Measurements from ENCODE around the gene ROM1. TPM values are rescaled to one million over a fixed set of nuclear protein-coding genes. Genes with fewer than 3 reads are reported as not detected.
"Not testable (repeated sequence)": the region's sequence is repeated elsewhere in the genome, so short reads cannot be mapped to it uniquely, and the experiment has no call there.

ROM1 gene
- total RNA-seq, 1 donor from 2014 or later, result 1.2 TPM

DNA sequence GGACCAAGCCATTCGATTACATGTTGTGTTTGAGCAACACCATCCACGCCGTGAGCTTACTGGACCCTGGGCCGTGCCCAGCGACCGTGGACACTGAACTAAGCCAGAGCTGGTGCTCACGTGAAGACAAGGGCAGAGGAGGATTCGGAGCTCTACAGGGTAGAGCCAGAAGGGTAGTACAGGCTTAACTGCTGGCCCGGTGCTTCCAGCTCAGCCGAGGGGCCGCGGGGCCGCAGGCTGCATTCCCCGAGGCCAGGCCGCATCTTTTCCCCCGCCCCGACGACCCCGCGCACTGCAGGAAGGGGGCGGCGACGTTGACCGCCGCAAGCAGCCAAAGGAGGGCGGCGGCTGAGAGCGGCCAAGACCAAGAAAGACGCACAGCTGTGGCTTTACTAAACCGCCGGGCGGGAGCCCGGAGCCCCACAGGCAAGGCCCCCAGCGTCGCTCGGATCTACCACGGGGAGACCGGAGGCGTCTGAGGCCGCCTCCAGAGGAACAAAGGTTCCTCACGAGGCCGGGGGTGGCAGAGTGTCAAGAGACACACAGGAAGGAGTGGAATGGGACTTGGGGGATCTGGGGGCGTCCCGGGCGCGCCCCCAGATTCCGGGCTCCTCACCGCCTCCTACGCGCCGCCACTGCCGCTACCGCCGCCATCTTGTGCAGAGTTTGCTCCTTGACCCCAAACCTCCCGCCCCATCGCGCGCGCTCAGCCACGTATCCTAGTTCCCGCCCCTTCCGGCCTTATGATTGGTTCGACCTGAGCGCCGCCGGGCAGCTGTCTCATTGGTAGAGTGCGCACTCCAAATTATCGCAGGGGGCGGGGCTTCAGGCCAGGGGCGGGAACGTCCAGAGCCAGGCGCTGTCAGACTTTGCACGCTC lies 33.1 kb downstream of the ROM1 start, which contains the start of gene GANAB:
Gene GANAB (minus strand): TSS at position 668 of the 879 bp plus-strand sequence. CDS start 14 bp downstream, at position 654.
- peak; percentile 64 for DNase-seq (ENCODE audit: low read depth)

DNA sequence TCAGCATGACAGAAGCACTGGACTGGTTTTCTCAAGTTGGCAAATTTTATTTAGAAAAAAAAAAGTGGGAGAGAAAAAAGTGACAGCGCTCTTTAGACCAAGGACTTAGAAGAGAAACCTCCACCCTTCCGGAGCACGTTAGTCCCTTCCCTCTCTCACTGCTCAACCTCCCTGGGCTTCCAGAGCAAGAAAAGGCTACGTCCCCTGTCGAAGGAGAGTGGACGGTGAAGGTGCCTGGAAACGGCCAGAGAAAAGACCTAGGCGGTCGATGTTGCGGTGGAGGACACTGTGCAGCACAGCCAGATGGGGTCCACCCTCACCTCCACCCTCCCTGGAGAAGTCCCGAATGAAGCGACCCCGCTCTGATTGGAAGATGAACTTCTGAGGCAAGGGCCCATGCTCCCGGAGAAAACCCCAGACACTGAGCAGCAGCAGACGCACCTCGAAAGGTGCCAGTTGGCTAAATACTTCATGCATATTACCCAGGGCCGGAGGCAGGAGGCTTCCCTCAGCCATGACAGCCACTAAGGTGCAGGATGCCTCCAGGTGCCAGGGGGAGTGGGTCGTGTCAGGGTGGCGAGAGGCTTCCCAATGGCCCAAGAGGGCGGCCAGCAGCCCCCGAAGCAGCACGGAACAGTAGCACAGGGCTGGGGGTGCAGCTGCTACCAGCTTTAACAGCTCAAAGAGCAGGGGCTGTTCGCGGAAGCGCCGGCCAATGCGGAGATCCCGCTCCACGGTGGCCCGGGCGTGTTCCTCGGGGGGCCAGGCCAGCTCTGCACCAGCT lies 34.0 kb downstream of the ROM1 start:
- TF ChIP-seq, protein P1, sequence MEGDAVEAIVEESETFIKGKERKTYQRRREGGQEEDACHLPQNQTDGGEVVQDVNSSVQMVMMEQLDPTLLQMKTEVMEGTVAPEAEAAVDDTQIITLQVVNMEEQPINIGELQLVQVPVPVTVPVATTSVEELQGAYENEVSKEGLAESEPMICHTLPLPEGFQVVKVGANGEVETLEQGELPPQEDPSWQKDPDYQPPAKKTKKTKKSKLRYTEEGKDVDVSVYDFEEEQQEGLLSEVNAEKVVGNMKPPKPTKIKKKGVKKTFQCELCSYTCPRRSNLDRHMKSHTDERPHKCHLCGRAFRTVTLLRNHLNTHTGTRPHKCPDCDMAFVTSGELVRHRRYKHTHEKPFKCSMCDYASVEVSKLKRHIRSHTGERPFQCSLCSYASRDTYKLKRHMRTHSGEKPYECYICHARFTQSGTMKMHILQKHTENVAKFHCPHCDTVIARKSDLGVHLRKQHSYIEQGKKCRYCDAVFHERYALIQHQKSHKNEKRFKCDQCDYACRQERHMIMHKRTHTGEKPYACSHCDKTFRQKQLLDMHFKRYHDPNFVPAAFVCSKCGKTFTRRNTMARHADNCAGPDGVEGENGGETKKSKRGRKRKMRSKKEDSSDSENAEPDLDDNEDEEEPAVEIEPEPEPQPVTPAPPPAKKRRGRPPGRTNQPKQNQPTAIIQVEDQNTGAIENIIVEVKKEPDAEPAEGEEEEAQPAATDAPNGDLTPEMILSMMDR (conservative IDR thresholded peaks at IDR 0.05; ENCODE audit: low read depth, low read length), result no peak
- DNase-seq (ENCODE audit: low read depth), result no peak
- peak overlapping the region; percentile 99 for H3K4me3 ChIP-seq (ENCODE audit: low read depth, low read length)

More for the DNA sequence above, 33.1 kb downstream of the ROM1 start, which contains the start of gene GANAB:
- TF ChIP-seq, protein P1 (conservative IDR thresholded peaks at IDR 0.05; ENCODE audit: low read depth, low read length), result no peak
- H3K4me3 ChIP-seq (ENCODE audit: low read depth, low read length), result peak within 1 kb of the TSS; percentile 99

DNA sequence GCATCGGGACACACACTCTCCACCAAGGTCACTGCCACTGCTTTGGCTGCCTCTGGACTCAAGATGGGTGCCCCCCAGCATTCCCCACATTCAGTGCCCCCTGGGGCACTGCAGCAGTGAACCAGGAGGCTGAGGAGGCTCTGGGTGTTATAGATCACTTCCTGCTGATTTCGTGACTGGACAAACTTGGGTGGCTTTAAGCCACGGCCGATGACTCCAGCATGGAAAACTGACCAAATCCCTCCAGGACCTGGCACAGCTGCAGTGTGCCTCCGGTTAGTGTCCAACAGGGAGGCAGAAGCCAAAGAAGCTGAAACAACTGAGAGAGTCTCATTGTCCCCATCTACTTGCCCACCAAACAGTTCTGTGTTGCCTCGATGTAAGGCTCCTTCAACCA lies 34.5 kb downstream of the ROM1 start:
- no peak for DNase-seq (ENCODE audit: low read depth)
- no peak overlapping the region for H3K4me3 ChIP-seq (ENCODE audit: low read depth, low read length)
- TF ChIP-seq, protein P1 (conservative IDR thresholded peaks at IDR 0.05; ENCODE audit: low read depth, low read length), result no peak

DNA sequence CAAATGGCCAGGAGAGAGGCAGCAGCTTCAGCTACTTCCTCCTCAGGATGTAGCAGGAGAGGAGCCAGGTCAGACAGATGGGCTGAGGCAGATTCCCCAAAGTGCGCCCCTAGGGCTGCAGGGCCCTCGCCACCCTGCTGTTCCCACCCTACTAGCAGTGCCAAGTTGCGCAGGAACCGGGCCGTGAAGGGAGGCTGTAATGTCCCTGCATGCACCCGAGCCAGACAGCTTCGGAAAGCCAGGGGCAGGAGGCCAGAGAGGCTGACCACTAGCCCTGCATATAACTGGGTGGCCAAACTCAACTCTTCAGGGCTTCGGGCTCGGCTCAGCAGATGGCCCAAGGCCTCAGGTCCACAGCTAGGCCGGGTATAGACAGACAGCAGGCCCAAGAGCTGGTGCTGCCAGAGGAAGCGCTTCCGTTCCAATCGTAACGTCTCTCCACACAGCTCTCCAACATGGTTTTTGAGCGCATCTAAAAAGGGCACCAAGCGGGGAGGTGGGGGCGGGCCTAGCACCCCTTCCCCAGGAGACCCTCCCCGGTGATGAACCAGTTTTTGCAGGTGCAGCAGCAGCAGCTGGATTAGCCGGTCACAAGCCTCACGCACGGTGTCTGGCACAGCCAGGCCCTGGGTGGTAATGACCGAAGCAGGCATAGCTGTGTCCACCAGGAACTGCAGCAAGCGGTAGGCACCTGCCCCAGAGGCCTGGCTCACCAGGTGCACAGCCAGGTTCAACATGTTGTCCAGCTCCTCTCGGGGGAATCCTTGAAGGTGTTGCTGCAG lies 35.3 kb downstream of the ROM1 start:
- TF ChIP-seq, protein P1 (conservative IDR thresholded peaks at IDR 0.05; ENCODE audit: low read depth, low read length), result no peak
- DNase-seq (ENCODE audit: low read depth), result no peak
- H3K4me3 ChIP-seq (ENCODE audit: low read depth, low read length), result no peak overlapping the region

DNA sequence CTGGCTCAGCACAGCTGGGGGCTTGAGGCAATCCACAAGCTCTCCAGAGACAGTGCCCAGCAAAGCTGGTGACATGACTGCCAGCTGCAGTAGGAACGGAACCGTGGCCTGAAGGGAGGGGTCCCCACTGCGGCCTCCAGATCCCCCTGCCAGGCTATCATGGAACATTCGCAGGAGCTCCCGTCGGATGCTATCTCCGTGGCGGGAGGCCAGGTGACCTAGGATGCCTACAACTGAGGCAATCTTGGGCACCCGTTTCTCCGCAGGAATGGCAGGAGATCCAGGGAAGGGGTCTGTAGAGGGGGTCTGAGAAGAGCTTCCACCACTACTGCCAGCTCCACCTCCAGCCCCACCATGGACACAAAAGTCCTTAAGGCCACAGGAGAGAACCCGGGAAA lies 35.9 kb downstream of the ROM1 start:
- DNase-seq (ENCODE audit: low read depth), result no peak
- TF ChIP-seq, protein P1 (conservative IDR thresholded peaks at IDR 0.05; ENCODE audit: low read depth, low read length), result no peak
- H3K4me3 ChIP-seq (ENCODE audit: low read depth, low read length), result no peak overlapping the region

DNA sequence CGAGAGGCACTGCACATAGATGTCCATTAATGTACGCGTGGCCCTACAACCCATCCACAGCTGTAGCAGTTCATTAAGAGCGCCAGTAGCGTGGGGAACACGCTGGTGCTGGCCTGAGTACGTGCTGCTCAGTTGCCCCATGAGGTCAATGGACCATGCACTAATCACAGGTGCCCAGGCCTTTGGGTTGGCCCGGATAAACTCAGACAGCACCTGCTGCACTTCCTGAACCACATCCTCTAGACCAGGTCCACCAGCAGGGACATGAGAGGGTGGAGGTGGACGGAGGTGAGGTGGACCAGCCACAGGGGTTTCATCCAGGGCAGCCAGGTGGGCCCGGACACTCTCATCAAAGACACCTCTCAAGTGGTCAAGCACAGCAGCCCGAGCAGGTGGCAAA lies 36.4 kb downstream of the ROM1 start:
- no peak for DNase-seq (ENCODE audit: low read depth)
- TF ChIP-seq, protein P1 (conservative IDR thresholded peaks at IDR 0.05; ENCODE audit: low read depth, low read length), result no peak

DNA sequence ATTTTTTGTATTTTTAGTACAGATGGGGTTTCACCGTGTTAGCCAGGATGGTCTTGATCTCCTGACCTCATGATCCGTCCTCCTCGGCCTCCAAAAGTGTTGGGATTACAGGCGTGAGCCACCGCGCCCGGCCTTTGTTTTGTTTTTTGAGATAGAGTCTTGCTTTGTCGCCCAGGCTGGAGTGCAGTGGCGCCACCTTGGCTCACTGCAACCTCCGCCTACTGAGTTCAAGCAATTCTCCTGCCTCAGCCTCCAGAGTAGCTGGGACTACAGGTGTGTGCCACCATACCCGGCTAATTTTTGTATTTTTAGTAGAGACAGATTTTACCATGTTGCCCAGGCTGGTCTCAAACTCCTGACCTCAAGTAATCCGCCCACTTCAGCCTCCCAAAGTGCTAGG lies 37.2 kb downstream of the ROM1 start:
- DNase-seq (ENCODE audit: low read depth); H3K4me3 ChIP-seq (ENCODE audit: low read depth, low read length): not testable (repeated sequence)

More for the DNA sequence above, 36.4 kb downstream of the ROM1 start:
- H3K4me3 ChIP-seq (ENCODE audit: low read depth, low read length), result no peak overlapping the region
